NCI-H2081 treated with DMSO at 0.1 percent for 48 hours (cell line): ENCODE results near the gene UNC45A.

ENCODE experiments used
- DNase-seq: peaks from one replicate; lab custom pipeline; 2025; lab: John Stamatoyannopoulos, UW

Gene UNC45A

DNA sequence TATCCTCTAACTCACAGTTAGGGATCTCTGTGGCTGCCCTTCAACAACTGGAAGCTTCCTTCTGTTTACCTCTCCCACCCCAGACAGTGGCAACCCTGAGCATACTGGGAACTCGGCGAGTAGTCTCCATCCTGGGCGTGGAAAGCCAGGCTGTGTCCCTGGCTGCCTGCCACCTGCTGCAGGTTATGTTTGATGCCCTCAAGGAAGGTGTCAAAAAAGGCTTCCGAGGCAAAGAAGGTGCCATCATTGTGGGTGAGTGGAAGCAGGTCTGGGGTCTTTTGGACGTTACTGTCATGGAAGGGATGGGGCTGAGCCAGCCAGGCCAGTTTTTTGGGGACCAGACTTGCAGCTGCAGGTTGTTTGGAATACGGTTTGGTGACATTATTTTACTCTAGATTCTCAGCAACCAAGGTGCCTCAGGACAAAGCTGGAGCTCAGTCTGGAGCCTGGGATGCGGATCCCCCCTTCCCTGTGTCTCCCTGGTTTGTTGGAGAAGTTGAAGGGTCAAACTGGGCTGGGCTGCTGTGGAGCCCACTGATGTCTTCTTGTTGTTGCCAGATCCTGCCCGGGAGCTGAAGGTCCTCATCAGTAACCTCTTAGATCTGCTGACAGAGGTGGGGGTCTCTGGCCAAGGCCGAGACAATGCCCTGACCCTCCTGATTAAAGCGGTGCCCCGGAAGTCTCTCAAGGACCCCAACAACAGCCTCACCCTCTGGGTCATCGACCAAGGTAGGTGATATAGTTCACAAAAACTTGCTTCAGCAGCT lies 7.5 kb downstream of the UNC45A start:
- no peak for DNase-seq

DNA sequence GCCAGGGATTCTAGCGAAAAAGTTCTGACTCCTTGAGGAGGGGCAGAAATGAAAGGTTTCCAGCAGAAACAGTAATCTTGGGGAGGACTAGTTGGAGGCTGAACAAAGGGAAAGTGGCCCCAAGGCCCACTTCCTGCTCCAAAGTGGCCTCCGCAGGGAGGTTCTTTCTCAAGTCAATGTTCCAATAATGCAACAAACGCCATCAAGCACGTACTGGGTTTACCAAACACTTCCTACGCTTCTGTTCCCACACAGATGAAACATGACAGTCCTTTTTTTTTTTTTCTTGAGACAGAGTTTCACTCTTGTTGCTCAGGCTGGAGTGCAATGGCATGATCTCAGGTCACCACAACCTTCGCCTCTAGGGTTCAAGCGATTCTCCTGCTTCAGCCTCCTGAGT lies 10.0 kb downstream of the UNC45A start:
- no peak for DNase-seq

GRCh38 chr15:90946538-90946937 lies 11.5 kb downstream of the UNC45A start:
- DNase-seq = no peak

- DNase-seq = no peak
Observed at GRCh38 chr15:90946941-90947576, 12.0 kb downstream of the UNC45A start.

DNA sequence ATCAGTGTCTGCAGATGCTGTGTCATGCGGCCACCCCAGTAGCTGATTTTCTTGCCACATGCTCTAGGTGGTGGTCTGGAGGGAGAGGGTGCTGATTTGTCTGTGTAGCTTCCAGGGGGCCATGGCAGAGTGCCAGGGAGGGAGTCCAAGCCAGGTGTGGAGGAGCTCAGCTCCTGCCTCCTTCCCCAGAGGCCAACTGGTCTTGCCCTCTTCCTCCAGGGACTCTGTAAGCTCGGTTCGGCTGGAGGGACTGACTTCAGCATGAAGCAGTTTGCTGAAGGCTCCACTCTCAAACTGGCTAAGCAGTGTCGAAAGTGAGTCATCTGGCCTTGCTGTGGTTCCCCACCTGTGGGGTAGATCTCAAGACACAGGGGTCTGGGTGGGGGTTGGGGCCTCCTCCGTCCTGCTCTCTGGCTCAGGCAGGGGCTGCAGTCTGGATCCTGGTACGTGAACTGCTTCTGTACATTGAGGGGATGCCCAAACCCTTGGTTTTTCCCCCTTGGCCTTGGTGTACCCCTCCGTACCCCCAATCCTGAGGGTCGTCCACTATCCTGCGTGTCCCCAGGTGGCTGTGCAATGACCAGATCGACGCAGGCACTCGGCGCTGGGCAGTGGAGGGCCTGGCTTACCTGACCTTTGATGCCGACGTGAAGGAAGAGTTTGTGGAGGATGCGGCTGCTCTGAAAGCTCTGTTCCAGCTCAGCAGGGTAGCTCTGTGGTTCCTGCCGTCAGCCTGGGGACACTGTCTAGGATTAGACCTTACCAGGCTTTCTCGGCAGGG lies 12.7 kb downstream of the UNC45A start:
- no peak for DNase-seq

- DNase-seq = no peak
Observed at GRCh38 chr15:90948506-90948905, 13.4 kb downstream of the UNC45A start.

GRCh38 chr15:90949979-90950675 lies 15.0 kb downstream of the UNC45A start:
- DNase-seq = no peak

DNA sequence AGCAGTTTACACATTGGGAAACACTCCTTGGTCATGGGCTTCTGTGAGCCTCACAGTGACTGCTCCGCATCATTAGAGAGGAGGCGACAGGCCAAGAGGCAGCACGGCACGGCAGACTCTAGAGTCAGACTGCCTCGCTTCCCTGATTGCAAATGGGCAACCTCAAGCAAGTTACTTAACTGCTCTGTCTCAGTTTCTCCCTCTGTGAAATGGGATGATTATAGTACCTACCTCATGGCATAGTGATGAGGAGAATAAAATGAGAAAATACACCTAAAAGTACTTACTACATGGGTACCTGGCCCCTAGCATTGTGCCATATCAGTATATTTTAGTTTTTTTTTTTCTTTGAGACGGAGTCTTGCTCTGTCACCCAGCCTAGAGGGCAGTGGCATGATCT lies 15.6 kb downstream of the UNC45A start:
- no peak for DNase-seq

GRCh38 chr15:90952901-90953677 lies 18.0 kb downstream of the UNC45A start:
- no peak for DNase-seq

- no peak for DNase-seq
Observed at GRCh38 chr15:90953947-90954711, 19.0 kb downstream of the UNC45A start.

GRCh38 chr15:90954712-90955623 lies 19.9 kb downstream of the UNC45A start, which contains the start of gene RCCD1:
TSS of gene RCCD1 (plus strand) at chr15:90954884. CDS start at chr15:90956735, 1,851 bp downstream.
- peak; percentile 47 for DNase-seq

DNA sequence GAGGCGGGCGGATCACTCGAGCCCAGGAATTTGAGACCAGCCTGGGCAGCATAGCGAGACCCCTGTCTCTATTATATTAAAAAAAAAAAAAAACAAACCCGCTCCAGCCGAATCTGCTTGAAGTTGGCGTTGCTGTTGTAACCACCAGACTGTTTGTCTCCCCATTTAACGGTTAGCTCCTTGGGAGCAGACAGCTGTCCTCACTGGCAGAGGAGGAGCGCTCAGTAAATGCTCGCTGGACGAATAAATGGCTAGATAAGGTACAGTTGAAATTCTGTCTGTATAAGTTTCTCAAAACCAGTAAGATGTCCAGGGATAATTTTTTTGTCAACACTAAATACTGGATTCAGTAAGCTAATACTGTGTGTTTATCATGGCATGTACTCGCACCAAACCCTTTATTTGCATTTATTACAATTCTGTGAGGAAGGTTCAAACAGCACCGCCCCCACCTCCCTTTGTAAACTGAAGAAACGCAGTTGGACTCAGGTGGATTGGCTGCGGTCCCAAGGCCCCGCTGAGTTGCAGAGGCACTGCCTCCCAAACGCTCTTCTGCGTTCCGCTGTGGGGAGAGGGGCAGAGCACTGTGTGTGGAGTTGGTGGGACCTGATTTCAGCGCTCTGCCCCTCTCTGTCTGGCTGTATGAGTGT lies 20.7 kb downstream of the UNC45A start:
- DNase-seq = no peak

GRCh38 chr15:90956274-90957030 lies 21.4 kb downstream of the UNC45A start:
- DNase-seq = peak; percentile 13

- DNase-seq = no peak
Observed at GRCh38 chr15:90957031-90957790, 22.1 kb downstream of the UNC45A start.

DNA sequence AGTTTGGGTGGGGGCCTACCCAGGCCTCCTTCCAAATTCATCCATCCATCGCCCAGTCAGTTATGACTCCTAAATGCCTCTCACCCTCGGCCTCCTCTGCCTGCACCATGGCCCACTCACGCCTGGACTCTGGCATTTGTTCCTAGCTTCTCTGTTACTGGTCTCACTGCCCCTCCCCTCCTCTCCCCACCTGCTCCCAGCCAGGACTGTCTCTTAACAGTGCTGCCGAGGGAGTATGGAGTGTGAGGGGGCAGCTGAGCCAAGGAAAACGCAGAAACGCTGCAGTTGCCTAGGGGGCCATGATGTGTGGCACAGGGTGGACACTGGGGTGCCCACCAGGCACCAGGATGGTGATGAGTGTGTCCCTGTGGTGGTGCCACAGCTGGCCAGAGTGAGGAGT lies 22.7 kb downstream of the UNC45A start:
- no peak for DNase-seq

GRCh38 chr15:90959028-90959595 lies 24.0 kb downstream of the UNC45A start:
- DNase-seq = no peak

GRCh38 chr15:90959894-90960293 lies 24.8 kb downstream of the UNC45A start:
- DNase-seq = no peak
